Ascending aorta (tissue), 2 donors: ENCODE measurements around the gene TMEM59L. TPM values are rescaled to one million over a fixed set of nuclear protein-coding genes. Genes with fewer than 3 reads are reported as not detected.
A peak's percentile ranks its signal among the peaks of the same experiment; 100 is the strongest.

Experiments
- DNase-seq, 2 donors: peaks; one replicate each; pipeline ENCODE4 v3.0.0-alpha.2; 2019; ENCODE audit warnings: low spot score in 2 of 2
- H3K27ac ChIP-seq, 2 donors: fragments of 200-600 bp; sonication (generic); one replicate each; pipeline ENCODE4 v1.5.1; 2016 to 2017; ENCODE audit warnings: mild to moderate bottlenecking in 1 of 2
- H3K27me3 ChIP-seq: fragments of 200-600 bp; sonication (generic); one replicate; pipeline ENCODE4 v1.5.1; 2017
- H3K36me3 ChIP-seq, 2 donors: fragments of 200-600 bp; sonication (generic); one replicate each; pipeline ENCODE4 v1.5.1; 2016
- H3K4me1 ChIP-seq, 2 donors: fragments of 200-600 bp; sonication (generic); one replicate each; pipeline ENCODE4 v1.5.1; 2016 to 2017; ENCODE audit warnings: mild to moderate bottlenecking in 1 of 2
- H3K4me3 ChIP-seq, 2 donors: fragments of 200-600 bp; sonication (generic); one replicate each; pipeline ENCODE4 v1.5.1; 2016 to 2017; ENCODE audit warnings: mild to moderate bottlenecking in 1 of 2
- H3K9me3 ChIP-seq, 2 donors: fragments of 200-600 bp; sonication (generic); one replicate each; pipeline ENCODE4 v1.5.1; 2016
- intact Hi-C: fragments of 100-400 bp; cut with DNase I; formaldehyde crosslinking; loops from one replicate; pipeline ENCODE4 v1.15.1; 2023
- total RNA-seq: library from RNA; depleted of rRNA; stranded (reverse); fragments of >200 nt; gene quantifications from one replicate; pipeline ENCODE4 v1.1.0, GENCODE V29; 2016
- TF ChIP-seq, protein P1 (sequence below), 3 experiments: fragments of 200-600 bp in 2 of 3; fragments of 450-650 bp in 1 of 3; sonication (generic) in 2 of 3; IDR thresholded peaks; one replicate each; pipeline ENCODE4 v1.5.1; 2016 to 2019; ENCODE audit warnings: antibody characterized with exemption in 3 of 3, mild to moderate bottlenecking in 1 of 3, moderate library complexity in 1 of 3

Gene TMEM59L
- total RNA-seq, 1 donor from 2014 or later: not detected

DNA sequence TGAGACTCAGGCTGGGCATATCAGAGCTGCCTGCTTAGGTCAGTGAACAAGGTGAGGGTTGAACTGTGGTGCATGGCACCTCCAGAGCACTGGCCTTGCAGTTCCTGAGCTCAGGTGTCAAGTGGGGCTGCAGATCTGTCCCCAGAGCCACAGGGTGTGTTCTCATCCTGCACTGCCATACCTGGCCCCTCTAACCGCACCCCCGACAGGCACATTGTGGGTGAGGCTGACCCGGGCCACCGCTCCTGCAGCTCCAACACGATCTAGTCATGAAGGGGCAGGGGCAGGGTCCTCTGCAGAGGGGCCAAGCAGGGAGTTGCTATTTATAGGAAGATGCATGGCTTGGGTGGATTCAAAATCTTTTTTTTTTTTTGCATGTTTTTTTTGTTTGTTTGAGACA, 54.1 kb downstream of the TMEM59L start:
- Histone ChIP-seq H3K27ac (peak overlapping the region; percentile 94 to 95), H3K36me3 (peaks cover 28 to 33% of the 10 kb centered on the region in 2 donors), H3K27me3 (no peaks in the 10 kb centered on the region), H3K4me3 (no peak overlapping the region), H3K4me1 (peaks cover 12 to 36% of the 10 kb centered on the region in 2 donors), H3K9me3 (no peaks in the 10 kb centered on the region)
- DNase-seq: no peak
- TF ChIP-seq, protein P1, sequence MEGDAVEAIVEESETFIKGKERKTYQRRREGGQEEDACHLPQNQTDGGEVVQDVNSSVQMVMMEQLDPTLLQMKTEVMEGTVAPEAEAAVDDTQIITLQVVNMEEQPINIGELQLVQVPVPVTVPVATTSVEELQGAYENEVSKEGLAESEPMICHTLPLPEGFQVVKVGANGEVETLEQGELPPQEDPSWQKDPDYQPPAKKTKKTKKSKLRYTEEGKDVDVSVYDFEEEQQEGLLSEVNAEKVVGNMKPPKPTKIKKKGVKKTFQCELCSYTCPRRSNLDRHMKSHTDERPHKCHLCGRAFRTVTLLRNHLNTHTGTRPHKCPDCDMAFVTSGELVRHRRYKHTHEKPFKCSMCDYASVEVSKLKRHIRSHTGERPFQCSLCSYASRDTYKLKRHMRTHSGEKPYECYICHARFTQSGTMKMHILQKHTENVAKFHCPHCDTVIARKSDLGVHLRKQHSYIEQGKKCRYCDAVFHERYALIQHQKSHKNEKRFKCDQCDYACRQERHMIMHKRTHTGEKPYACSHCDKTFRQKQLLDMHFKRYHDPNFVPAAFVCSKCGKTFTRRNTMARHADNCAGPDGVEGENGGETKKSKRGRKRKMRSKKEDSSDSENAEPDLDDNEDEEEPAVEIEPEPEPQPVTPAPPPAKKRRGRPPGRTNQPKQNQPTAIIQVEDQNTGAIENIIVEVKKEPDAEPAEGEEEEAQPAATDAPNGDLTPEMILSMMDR (IDR thresholded peaks at IDR 0.05): no peak
- intact Hi-C loops: loop anchor here (10.0 kb wide), 1 partner anchor 212 kb away; no protein-coding TSS in a partner anchor

DNA sequence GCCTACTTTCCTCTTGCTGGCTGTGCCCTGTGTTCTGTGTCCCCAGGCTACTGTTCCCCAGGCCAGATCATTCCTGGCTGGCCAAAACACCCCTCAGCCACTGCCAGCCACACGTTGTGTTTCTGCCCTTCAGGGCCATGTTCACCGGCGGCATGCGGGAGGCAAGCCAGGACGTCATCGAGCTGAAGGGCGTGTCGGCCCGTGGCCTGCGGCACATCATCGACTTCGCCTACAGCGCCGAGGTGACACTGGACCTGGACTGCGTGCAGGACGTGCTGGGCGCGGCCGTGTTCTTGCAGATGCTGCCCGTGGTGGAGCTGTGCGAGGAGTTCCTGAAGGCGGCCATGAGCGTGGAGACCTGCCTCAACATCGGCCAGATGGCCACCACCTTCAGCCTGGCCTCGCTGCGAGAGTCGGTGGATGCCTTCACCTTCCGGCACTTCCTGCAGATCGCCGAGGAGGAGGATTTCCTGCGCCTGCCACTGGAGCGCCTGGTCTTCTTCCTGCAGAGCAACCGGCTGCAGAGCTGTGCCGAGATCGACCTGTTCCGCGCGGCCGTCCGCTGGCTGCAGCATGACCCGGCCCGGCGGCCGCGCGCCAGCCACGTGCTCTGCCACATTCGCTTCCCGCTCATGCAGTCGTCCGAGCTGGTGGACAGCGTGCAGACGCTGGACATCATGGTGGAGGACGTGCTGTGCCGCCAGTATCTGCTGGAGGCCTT, 55.0 kb downstream of the TMEM59L start:
- no peaks in the 10 kb centered on the region for H3K9me3 ChIP-seq
- H3K4me1 ChIP-seq: peaks cover 10 to 39% of the 10 kb centered on the region in 2 donors
- intact Hi-C loops: loop anchor here (10.0 kb wide), 1 partner anchor 213 kb away; no protein-coding TSS in a partner anchor

GRCh38 chr19:18668252-18668631, 55.6 kb downstream of the TMEM59L start:
- H3K36me3 ChIP-seq: peaks cover 28 to 33% of the 10 kb centered on the region in 2 donors
- H3K27me3 ChIP-seq: no peaks in the 10 kb centered on the region
- no peaks in the 10 kb centered on the region for H3K9me3 ChIP-seq
- H3K4me3 ChIP-seq: no peak overlapping the region
- no peak overlapping the region for H3K27ac ChIP-seq
- TF ChIP-seq, protein P1 (IDR thresholded peaks at IDR 0.05): no peak
- peaks cover 10 to 38% of the 10 kb centered on the region in 2 donors for H3K4me1 ChIP-seq
- DNase-seq: no peak
- intact Hi-C loops: loop anchor here (10.0 kb wide), 1 partner anchor 213 kb away; no protein-coding TSS in a partner anchor

More for the DNA sequence above, 55.0 kb downstream of the TMEM59L start:
- no peak overlapping the region for H3K27ac ChIP-seq
- no peak overlapping the region for H3K4me3 ChIP-seq
- peaks cover 28 to 33% of the 10 kb centered on the region in 2 donors for H3K36me3 ChIP-seq
- TF ChIP-seq, protein P1 (IDR thresholded peaks at IDR 0.05): no peak
- DNase-seq: no peak
- no peaks in the 10 kb centered on the region for H3K27me3 ChIP-seq

- H3K4me1 ChIP-seq: peaks cover 5 to 33% of the 10 kb centered on the region in 2 donors
- H3K36me3 ChIP-seq: peaks cover 28 to 33% of the 10 kb centered on the region in 2 donors
- no peak overlapping the region for H3K4me3 ChIP-seq
- no peaks in the 10 kb centered on the region for H3K9me3 ChIP-seq
- H3K27me3 ChIP-seq: no peaks in the 10 kb centered on the region
- intact Hi-C loops: loop anchor here (1.0 to 10.0 kb wide), 2 partner anchors 9 to 214 kb away; no protein-coding TSS in a partner anchor
- DNase-seq: no peak
- TF ChIP-seq, protein P1 (IDR thresholded peaks at IDR 0.05): no peak
- H3K27ac ChIP-seq: peak overlapping the region in 1 of 2 donors; percentile 42
Measured at GRCh38 chr19:18668744-18669523, 56.3 kb downstream of the TMEM59L start.

DNA sequence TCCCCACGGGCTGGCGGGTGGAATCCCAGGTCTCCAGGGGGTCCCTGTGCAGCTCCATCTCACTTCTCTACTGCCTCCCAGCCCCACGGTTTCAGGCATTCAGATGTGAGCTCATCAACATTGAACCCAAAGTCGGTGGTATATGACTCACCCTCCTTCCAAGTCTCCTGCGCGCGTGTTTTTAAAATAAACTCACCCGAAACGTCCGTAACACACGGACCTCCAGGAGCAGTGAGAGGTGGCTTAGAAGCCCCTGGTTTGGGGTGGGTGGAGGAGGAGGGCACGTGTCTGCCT, 56.8 kb downstream of the TMEM59L start:
- Histone ChIP-seq H3K27ac (peak overlapping the region in 1 of 2 donors; percentile 42), H3K36me3 (peaks cover 26 to 33% of the 10 kb centered on the region in 2 donors), H3K27me3 (no peaks in the 10 kb centered on the region), H3K4me3 (no peak overlapping the region), H3K4me1 (peaks cover 5 to 29% of the 10 kb centered on the region in 2 donors), H3K9me3 (no peaks in the 10 kb centered on the region)
- TF ChIP-seq, protein P1 (IDR thresholded peaks at IDR 0.05): no peak
- intact Hi-C loops: loop anchor here (1.0 to 10.0 kb wide), 2 partner anchors 9 to 215 kb away; no protein-coding TSS in a partner anchor
- no peak for DNase-seq
